OCI-LY7 (cell line): ENCODE results near the gene ZFP36. TPM values are rescaled to one million over a fixed set of nuclear protein-coding genes. Genes with fewer than 3 reads are reported as not detected.
A peak's percentile ranks its signal among the peaks of the same experiment; 100 is the strongest.

ENCODE experiments used
- BruUV-seq: library from RNA; stranded (reverse); fragments of 400-500 nt; replicated peaks from 2 replicates; lab custom pipeline; 2021; lab: Mats Ljungman, UMichigan
- CTCF ChIA-PET: fragments of 300-600 bp; sonication (Branson Sonifier 250); formaldehyde crosslinking; loops from one replicate; lab custom pipeline; 2022; ENCODE audit warnings: antibody characterized with exemption; ENCODE audit not compliant: unreplicated experiment; lab: Charles Lee
- POLR2A ChIA-PET: fragments of 300-600 bp; sonication (Branson Sonifier 250); formaldehyde crosslinking; loops from one replicate; lab custom pipeline; 2022; ENCODE audit warnings: antibody characterized with exemption; lab: Charles Lee
- DNase-seq: peaks from one replicate; pipeline ENCODE4 v3.0.0-alpha.2; 2015; ENCODE audit warnings: low spot score
- H2AFZ ChIP-seq: fragments of 200-600 bp; sonication (generic), shearing (Covaris generic); 2 replicates; pipeline ENCODE4 v1.6.1; 2014; ENCODE audit warnings: mild to moderate bottlenecking, antibody characterized with exemption, low read length, moderate library complexity
- H3K27ac ChIP-seq: fragments of 200-600 bp; sonication (generic); 2 replicates; pipeline ENCODE4 v1.5.1; 2014; ENCODE audit warnings: mixed run types, low read depth, mild to moderate bottlenecking, moderate library complexity, low read length, inconsistent platforms; ENCODE audit not compliant: poor library complexity, severe bottlenecking
- H3K36me3 ChIP-seq: fragments of 200-600 bp; sonication (generic); 2 replicates; pipeline ENCODE4 v1.6.1; 2014; ENCODE audit warnings: mild to moderate bottlenecking, antibody characterized with exemption, low read length, moderate library complexity, mixed read lengths; ENCODE audit not compliant: insufficient read depth
- H3K4me1 ChIP-seq: fragments of 200-600 bp; sonication (generic); 2 replicates; pipeline ENCODE4 v1.5.1; 2014; ENCODE audit warnings: mild to moderate bottlenecking, low read length; ENCODE audit not compliant: insufficient read depth, poor library complexity, severe bottlenecking
- H3K4me2 ChIP-seq: fragments of 200-600 bp; sonication (generic); 2 replicates; pipeline ENCODE4 v1.6.1; 2014; ENCODE audit warnings: mild to moderate bottlenecking, low read length
- H3K4me3 ChIP-seq: fragments of 200-600 bp; sonication (generic); 2 replicates; pipeline ENCODE4 v1.5.1; 2014; ENCODE audit warnings: mild to moderate bottlenecking, low read depth, low read length; ENCODE audit not compliant: poor library complexity, severe bottlenecking
- H3K79me2 ChIP-seq: fragments of 200-600 bp; sonication (generic); 2 replicates; pipeline ENCODE4 v1.6.1; 2016; ENCODE audit warnings: low read depth, mild to moderate bottlenecking, low read length, moderate library complexity, mixed read lengths; ENCODE audit not compliant: insufficient read depth
- H3K9me2 ChIP-seq: fragments of 200-600 bp; sonication (generic); 2 replicates; pipeline ENCODE4 v1.6.1; 2016; ENCODE audit warnings: mild to moderate bottlenecking, low read length, mixed read lengths; ENCODE audit not compliant: insufficient read depth
- H3K9me3 ChIP-seq: fragments of 200-600 bp; sonication (generic); 2 replicates; pipeline ENCODE4 v1.6.1; 2014; ENCODE audit warnings: mild to moderate bottlenecking, mixed run types, low read length, mixed read lengths
- H4K20me1 ChIP-seq: fragments of 200-600 bp; sonication (generic); 2 replicates; pipeline ENCODE4 v1.6.1; 2014; ENCODE audit warnings: mild to moderate bottlenecking, antibody characterized with exemption, low read length, moderate library complexity, mixed read lengths; ENCODE audit not compliant: insufficient read depth
- CTCF ChIP-seq: fragments of 200-600 bp; sonication (generic); conservative IDR thresholded peaks from 2 replicates; pipeline ENCODE4 v1.5.1; 2014; ENCODE audit warnings: mild to moderate bottlenecking, antibody characterized with exemption, low read length, moderate library complexity, mixed read lengths
- EZH2phosphoT487 ChIP-seq: fragments of 200-600 bp; sonication (generic); IDR thresholded peaks from 2 replicates; pipeline ENCODE4 v1.6.1; 2018; ENCODE audit warnings: low read depth, borderline replicate concordance, mild to moderate bottlenecking, mixed run types, antibody characterized with exemption, low read length, moderate library complexity, mixed read lengths
- intact Hi-C: fragments of 100-400 bp; cut with micrococcal nuclease; formaldehyde crosslinking; loops from one replicate; pipeline ENCODE4 v1.10.0; 2022; ENCODE audit not compliant: unreplicated experiment
- total RNA-seq, 2 experiments: library from RNA; depleted of rRNA in 1 of 2; stranded (reverse); fragments of >200 nt in 1 of 2; shearing (Covaris generic) in 1 of 2; gene quantifications; 2 replicates each; pipeline ENCODE4 v1.2.3, GENCODE V29; 2014 to 2022

ZFP36 gene
- total RNA-seq, 2 experiments from 2014 or later = 21.8 to 55.9 TPM

DNA sequence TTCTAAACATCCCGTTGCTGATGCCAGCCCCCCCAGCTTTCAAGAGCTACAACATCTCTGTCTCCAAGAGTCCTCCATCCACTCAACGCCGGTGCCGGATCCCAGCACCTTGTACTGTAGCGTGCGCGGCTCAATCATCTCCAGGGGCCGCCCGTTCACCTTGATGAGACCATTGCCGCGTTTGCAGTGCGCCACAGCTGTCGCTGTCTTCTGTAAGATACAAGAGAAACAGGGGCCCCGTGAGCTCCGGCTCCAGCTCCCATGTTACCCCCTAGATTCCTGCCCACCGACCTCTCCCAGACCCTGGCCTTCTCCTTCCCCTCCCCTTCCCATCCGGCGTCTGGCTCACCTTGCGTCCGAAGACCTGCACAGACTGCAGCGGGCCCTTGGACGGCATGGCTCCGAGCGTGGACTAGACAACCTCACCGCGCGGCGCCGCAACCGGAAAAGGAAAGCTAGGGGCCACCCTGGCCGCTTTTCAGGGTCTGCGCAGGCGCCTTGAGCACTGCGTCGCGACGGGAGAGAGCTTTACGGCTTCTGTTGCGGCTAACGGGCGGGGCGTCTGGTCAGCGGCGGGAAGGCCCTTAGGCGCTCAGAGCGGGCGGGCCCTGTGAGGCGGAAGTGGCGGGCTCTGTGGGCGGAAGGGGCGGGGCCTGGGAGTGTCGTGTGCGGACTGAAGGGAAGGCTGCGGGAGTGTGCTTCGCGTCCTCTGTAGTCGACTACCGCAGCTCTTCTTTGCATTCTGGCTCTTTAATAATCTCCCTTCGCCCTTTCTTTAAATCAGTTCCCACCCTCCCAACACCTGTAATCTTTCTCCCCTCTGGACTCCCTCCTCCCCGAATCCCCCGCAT, 29.1 kb downstream of the ZFP36 start, which contains the start of gene RPS16:
RPS16 (minus strand) TSS at position 451 of the 851 bp plus-strand sequence; CDS start at position 397, 54 bp downstream.
- Histone ChIP-seq H2AFZ (no peak within 1 kb of the TSS), H3K9me2 (no peaks in the 10 kb centered on the region), H3K4me2 (peak within 1 kb of the TSS; percentile 95), H3K4me3 (peak within 1 kb of the TSS; percentile 97), H4K20me1 (peaks cover 17% of the 10 kb centered on the region), H3K27ac (peak within 1 kb of the TSS; percentile 78), H3K9me3 (no peaks in the 10 kb centered on the region), H3K4me1 (peaks cover 56% of the 10 kb centered on the region), H3K79me2 (peaks cover 36% of the 10 kb centered on the region), H3K36me3 (peaks cover 50% of the 10 kb centered on the region)
- CTCF ChIA-PET = interaction anchor here (0.6 to 0.9 kb wide), 2 partner anchors 13 to 1384 kb away, joined by 3 read pairs; no protein-coding TSS in a partner anchor
- no TSS peak for BruUV-seq
- POLR2A ChIA-PET = interaction anchor here (0.6 to 1.8 kb wide), 14 partner anchors 8 to 1785 kb away, joined by 3 to 15 read pairs (median 4); partner anchors contain the start of genes EID2B, GMFG, PLEKHG2 and SUPT5H
- DNase-seq = peak; percentile 100
- no peak for TF ChIP-seq EZH2phosphoT487
- no peak for TF ChIP-seq CTCF
- intact Hi-C loops = no loop called here

DNA sequence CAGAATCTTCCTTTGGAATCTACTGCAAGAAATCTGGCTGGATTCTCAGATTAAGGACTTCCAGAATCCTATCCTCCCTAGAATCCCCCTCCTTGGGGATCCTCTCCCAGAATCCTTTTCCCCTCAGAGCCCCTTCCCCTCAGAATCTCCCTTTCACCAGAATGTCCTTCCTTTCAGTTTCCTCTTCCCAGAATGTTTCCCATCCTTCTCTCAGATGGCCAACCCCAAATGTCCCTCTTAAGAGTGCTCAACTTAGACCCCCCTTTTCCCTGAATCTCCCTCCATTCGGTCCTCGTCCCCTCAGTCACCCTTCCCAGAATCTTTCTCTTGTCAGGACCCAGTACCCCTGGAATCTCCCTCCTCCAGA, 29.7 kb downstream of the ZFP36 start:
- TSS peak; percentile 99 for BruUV-seq
- peak overlapping the region; percentile 97 for H3K4me3 ChIP-seq
- no peak for TF ChIP-seq CTCF
- no peak for TF ChIP-seq EZH2phosphoT487
- no peaks in the 10 kb centered on the region for H3K9me3 ChIP-seq
- H3K36me3 ChIP-seq = peaks cover 44% of the 10 kb centered on the region
- CTCF ChIA-PET = interaction anchor here (0.9 kb wide), 1 partner anchor 12 kb away, joined by 3 read pairs; no protein-coding TSS in a partner anchor
- DNase-seq = no peak
- no peaks in the 10 kb centered on the region for H3K9me2 ChIP-seq
- peak overlapping the region; percentile 78 for H3K27ac ChIP-seq
- intact Hi-C loops = no loop called here
- peak overlapping the region; percentile 95 for H3K4me2 ChIP-seq
- peaks cover 17% of the 10 kb centered on the region for H4K20me1 ChIP-seq
- peaks cover 36% of the 10 kb centered on the region for H3K79me2 ChIP-seq
- H2AFZ ChIP-seq = no peak overlapping the region
- peaks cover 62% of the 10 kb centered on the region for H3K4me1 ChIP-seq
- POLR2A ChIA-PET = interaction anchor here (0.6 to 1.8 kb wide), 13 partner anchors 9 to 1786 kb away, joined by 3 to 15 read pairs (median 4); partner anchors contain the start of genes EID2B, GMFG, PLEKHG2 and SUPT5H
